Fibroblast of lung (primary cell): Measurements from ENCODE around the gene TMTC2.

Experiments used
- EZH2 ChIP-seq: IDR thresholded peaks from 2 replicates; pipeline ENCODE4 v1.5.1; 2012; ENCODE audit warnings: low read length, control low read depth, mild to moderate bottlenecking; ENCODE audit errors: missing control alignments
- TF ChIP-seq, protein P1 (sequence below), 2 donors: IDR thresholded peaks in 1 of 2; conservative IDR thresholded peaks in 1 of 2; 1 replicate in 1 of 2; 2 replicates in 1 of 2; pipeline ENCODE4 v1.5.1; 2011 to 2012; ENCODE audit warnings: low read length in 2 of 2, control low read depth in 1 of 2, inconsistent platforms in 1 of 2, low read depth in 1 of 2, mild to moderate bottlenecking in 1 of 2

DNA sequence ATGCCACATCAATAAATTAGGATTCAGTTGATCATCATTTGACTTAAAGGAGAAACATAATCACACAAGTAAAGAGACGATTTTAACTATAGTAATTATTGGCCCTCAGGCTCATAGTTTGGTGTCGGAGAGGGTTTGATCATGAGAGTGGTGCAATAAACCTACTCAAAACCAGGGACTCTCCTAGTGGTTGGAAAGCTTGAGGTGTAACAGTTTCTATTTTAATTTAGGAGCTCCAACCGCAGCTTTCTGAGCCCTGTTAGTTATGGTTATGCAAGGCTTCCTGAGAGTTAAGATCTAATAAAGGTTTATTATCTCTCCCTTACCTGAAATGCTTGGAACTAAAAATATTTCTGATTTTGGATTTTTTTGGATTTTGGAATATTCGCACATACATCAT lies 36.4 kb downstream of the TMTC2 start:
- TF ChIP-seq, protein P1, sequence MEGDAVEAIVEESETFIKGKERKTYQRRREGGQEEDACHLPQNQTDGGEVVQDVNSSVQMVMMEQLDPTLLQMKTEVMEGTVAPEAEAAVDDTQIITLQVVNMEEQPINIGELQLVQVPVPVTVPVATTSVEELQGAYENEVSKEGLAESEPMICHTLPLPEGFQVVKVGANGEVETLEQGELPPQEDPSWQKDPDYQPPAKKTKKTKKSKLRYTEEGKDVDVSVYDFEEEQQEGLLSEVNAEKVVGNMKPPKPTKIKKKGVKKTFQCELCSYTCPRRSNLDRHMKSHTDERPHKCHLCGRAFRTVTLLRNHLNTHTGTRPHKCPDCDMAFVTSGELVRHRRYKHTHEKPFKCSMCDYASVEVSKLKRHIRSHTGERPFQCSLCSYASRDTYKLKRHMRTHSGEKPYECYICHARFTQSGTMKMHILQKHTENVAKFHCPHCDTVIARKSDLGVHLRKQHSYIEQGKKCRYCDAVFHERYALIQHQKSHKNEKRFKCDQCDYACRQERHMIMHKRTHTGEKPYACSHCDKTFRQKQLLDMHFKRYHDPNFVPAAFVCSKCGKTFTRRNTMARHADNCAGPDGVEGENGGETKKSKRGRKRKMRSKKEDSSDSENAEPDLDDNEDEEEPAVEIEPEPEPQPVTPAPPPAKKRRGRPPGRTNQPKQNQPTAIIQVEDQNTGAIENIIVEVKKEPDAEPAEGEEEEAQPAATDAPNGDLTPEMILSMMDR (conservative IDR thresholded peaks at IDR 0.05 in 1 of 2, IDR thresholded peaks at IDR 0.05 in 1 of 2; ENCODE audit: low read depth in 1 of 2, low read length in 2 of 2) = no peak
- TF ChIP-seq EZH2 = no peak
